Left lung (tissue), 14 donors: ENCODE data around the gene SYCP3. TPM values are rescaled to one million over a fixed set of nuclear protein-coding genes. Genes with fewer than 3 reads are reported as not detected.

Source experiments
- ATAC-seq: fragments of 200-7000 bp; cut with Tn5 transposase; one replicate; pipeline ENCODE4 v1.9.1; 2020; ENCODE audit warnings: moderate library complexity
- DNase-seq, 4 donors: peaks; one replicate each; pipeline ENCODE4 v3.0.0-alpha.2; 2013 to 2020
- H3K27ac ChIP-seq, 2 donors: fragments of 200-600 bp; sonication (generic) in 1 of 2; one replicate each; pipeline versions ENCODE4 v1.5.0 to v1.8.0; 2020 to 2021
- H3K27me3 ChIP-seq, 2 donors: fragments of 200-600 bp; sonication (generic) in 1 of 2; one replicate each; pipeline versions ENCODE4 v1.5.0 to v1.8.0; 2020 to 2021
- H3K36me3 ChIP-seq, 2 donors: fragments of 200-600 bp; sonication (generic) in 1 of 2; one replicate each; pipeline versions ENCODE4 v1.5.0 to v1.8.0; 2020 to 2021
- H3K4me1 ChIP-seq, 2 donors: fragments of 200-600 bp; one replicate each; pipeline ENCODE4 v1.8.0; 2021
- H3K4me3 ChIP-seq, 2 donors: fragments of 200-600 bp; sonication (generic) in 1 of 2; one replicate each; pipeline versions ENCODE4 v1.5.0 to v1.8.0; 2020 to 2021; ENCODE audit warnings: mild to moderate bottlenecking in 1 of 2
- H3K9me3 ChIP-seq, 2 donors: fragments of 200-600 bp; sonication (generic) in 1 of 2; one replicate each; pipeline versions ENCODE4 v1.5.0 to v1.8.0; 2020 to 2021
- intact Hi-C, 2 donors: fragments of 100-400 bp; cut with DNase I; formaldehyde crosslinking; loops; one replicate each; pipeline versions ENCODE4 v1.11.2 to v1.14.2; 2022
- long read RNA-seq, 12 donors: library from polyadenylated mRNA in 2 of 12; unstranded in 2 of 12; transcript quantifications; one replicate each; pipeline ENCODE4 v2.0.0 and lab custom pipeline, GENCODE V29; 2019 to 2026
- polyA plus RNA-seq, 6 donors: library from polyadenylated mRNA; unstranded; fragments of 120-200 nt; gene quantifications; one replicate each; pipeline ENCODE4 v1.2.1, GENCODE V29; 2013; ENCODE audit not compliant: insufficient read length in 6 of 6
- total RNA-seq, 2 donors: library from RNA; stranded (reverse); fragmentation: NEBNext Ultra II Directional; extraction: Animal tissue kit (Norgen Biotek cat#: 25700); gene quantifications; one replicate each; pipeline ENCODE4 v1.2.1, GENCODE V29; 2021
- TF ChIP-seq, protein P1 (sequence below), 2 donors: fragments of 200-600 bp; sonication (generic) in 1 of 2; IDR thresholded peaks; one replicate each; pipeline versions ENCODE4 v1.5.0 to v1.8.0; 2021; ENCODE audit warnings: antibody characterized with exemption in 2 of 2
- donor health status: DM: no; HTN: yes; CAD: no.
- donor health status: DM: no; HTN: no; CAD: no.

The SYCP3 gene
- total RNA-seq (under 1 TPM; 0.23 to 0.76 TPM), polyA plus RNA-seq (1 to 10 TPM; 1.1 to 2.5 (median 1.2) TPM)
- long read RNA-seq, donor 1, partial matches to known transcripts: 143 of 143 reads
- long read RNA-seq, donor 1, other reads (novel, unspliced or antisense): 0 of 143 reads
- long read RNA-seq, donor 2: 0 reads
- long read RNA-seq, donor 3: 0 reads
- long read RNA-seq, donor 4: 0 reads
- long read RNA-seq, donor 5, partial matches to known transcripts: 19 of 29 reads
- long read RNA-seq, donor 5, other reads (novel, unspliced or antisense): 10 of 29 reads
- long read RNA-seq, donor 6: 0 reads
- long read RNA-seq, donor 7, partial matches to known transcripts: 12 of 19 reads
- long read RNA-seq, donor 7, other reads (novel, unspliced or antisense): 6 of 19 reads
- long read RNA-seq, donor 8: 0 reads
- long read RNA-seq, donor 9: 0 reads
- long read RNA-seq, donor 10: 0 reads
- long read RNA-seq, donor 11: 0 reads
- long read RNA-seq, donor 12: 0 reads

DNA sequence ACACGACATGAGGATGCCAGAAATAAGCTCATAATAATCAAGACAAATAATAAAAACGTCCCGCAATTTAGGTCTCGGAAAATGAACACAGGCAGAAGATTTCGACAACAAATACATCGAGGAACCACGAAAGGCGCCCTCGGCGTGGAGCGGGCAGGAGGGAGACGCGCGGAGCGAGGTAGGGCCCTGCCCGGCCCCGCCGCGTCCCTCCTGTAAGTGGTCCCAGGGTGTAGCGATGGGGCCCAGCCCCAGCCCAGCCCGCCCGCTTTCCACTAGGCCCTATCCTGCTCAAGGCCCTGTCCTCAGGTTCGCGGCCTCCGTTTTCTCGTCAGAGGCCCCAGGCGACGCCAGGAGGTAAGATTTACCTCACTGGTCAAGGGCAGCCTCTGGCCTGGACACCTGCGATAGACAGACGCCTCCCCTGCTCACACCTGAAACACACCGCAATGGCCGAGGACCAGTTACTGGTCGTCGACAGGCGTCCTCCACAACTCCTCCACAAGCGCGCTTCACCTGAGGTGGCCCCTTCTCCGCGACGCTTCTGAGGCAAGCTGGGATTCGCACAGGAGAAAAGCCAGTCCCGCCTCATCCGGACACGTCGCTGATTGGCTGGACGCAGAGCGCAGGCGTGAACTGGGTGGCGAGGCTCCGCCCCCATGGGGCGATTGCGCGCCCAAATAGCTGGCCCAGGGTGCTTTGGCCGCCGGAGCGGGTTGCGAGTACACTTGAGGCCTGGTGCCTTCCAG, at the start of gene SYCP3:
Gene SYCP3, minus strand, starts transcription at position 543 of the 746 bp plus-strand sequence. CDS start 1,527 bp downstream, outside the sequence.
- Histone ChIP-seq H3K4me3 (no peak within 1 kb of the TSS), H3K9me3 (no peaks in the 10 kb centered on the region), H3K27ac (no peak within 1 kb of the TSS), H3K36me3 (peaks cover 0 to 72% of the 10 kb centered on the region in 2 donors), H3K4me1 (no peaks in the 10 kb centered on the region), H3K27me3 (no peaks in the 10 kb centered on the region)
- TF ChIP-seq, protein P1, sequence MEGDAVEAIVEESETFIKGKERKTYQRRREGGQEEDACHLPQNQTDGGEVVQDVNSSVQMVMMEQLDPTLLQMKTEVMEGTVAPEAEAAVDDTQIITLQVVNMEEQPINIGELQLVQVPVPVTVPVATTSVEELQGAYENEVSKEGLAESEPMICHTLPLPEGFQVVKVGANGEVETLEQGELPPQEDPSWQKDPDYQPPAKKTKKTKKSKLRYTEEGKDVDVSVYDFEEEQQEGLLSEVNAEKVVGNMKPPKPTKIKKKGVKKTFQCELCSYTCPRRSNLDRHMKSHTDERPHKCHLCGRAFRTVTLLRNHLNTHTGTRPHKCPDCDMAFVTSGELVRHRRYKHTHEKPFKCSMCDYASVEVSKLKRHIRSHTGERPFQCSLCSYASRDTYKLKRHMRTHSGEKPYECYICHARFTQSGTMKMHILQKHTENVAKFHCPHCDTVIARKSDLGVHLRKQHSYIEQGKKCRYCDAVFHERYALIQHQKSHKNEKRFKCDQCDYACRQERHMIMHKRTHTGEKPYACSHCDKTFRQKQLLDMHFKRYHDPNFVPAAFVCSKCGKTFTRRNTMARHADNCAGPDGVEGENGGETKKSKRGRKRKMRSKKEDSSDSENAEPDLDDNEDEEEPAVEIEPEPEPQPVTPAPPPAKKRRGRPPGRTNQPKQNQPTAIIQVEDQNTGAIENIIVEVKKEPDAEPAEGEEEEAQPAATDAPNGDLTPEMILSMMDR (IDR thresholded peaks at IDR 0.05): no peak
- intact Hi-C loops: no loop called here
- ATAC-seq (no peak), DNase-seq (peak in 1 of 4 donors; percentile 75)

DNA sequence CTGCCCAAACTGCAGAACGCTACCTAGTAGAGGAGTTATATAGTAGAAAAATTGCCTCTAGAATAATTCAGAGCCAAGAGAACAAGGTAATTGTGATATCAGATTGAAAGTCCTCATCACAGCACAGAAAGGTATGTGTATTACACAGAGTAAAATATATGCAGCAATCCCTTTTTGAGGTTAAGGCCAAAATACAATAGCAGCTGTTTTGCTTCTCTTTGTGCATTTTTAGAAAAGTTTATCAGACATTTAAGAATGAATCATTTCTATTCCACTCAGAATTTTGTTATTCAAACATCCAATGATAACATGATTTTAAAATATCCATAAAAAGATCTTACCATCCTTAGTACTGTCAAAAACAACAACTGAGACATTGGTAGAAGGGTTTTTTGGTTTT, 46.4 kb upstream of the SYCP3 start:
- H3K27me3 ChIP-seq: no peaks in the 10 kb centered on the region
- intact Hi-C loops: no loop called here
- H3K9me3 ChIP-seq: no peaks in the 10 kb centered on the region
- H3K27ac ChIP-seq: no peak overlapping the region
- peaks cover 0 to 3% of the 10 kb centered on the region in 2 donors for H3K4me1 ChIP-seq
- DNase-seq: no peak
- H3K36me3 ChIP-seq: peaks cover 0 to 51% of the 10 kb centered on the region in 2 donors
- no peak for ATAC-seq
- TF ChIP-seq, protein P1 (IDR thresholded peaks at IDR 0.05): no peak
- H3K4me3 ChIP-seq: no peak overlapping the region

DNA sequence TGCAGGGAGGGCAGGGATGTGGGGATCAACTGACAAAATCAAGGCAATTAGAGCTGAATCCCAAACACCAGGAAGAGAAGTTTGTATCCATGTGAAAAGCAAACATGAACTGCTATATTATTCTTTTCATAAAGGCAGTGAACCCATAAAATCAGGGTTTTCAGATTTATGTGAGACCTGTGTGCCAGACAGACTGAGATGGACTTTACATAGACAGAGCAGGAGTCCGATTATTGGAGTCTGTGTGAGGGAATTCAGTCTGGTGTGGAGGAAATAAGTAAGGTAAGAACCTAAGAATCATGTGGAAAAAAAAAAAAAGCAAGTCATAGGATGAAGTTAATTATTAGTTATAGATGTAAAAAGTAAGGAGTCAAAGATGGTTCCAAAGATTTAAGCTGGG, 45.1 kb upstream of the SYCP3 start:
- H3K27ac ChIP-seq: no peak overlapping the region
- no peak for ATAC-seq
- TF ChIP-seq, protein P1 (IDR thresholded peaks at IDR 0.05): no peak
- no peak overlapping the region for H3K4me3 ChIP-seq
- no peaks in the 10 kb centered on the region for H3K9me3 ChIP-seq
- DNase-seq: no peak
- H3K27me3 ChIP-seq: no peaks in the 10 kb centered on the region
- H3K36me3 ChIP-seq: peaks cover 0 to 53% of the 10 kb centered on the region in 2 donors
- intact Hi-C loops: no loop called here
- H3K4me1 ChIP-seq: peaks cover 0 to 16% of the 10 kb centered on the region in 2 donors

DNA sequence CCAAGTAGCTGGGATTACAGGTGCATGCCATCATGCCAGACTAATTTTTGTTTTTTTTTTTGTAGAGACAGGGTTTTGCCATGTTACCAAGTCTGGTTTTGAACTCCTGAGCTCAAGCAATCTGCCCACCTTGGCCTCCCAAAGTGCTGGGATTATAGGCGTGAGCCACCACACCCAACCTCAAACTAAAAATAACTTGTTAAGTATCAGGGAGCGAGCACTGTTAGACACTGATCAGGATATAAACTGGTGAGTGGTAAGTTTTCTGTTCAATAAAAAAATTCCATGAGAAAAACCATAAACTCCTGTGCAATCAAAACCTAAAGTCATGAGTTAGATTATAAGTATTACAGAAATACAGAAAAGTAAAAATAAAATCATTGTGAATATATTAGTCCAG, 44.6 kb upstream of the SYCP3 start:
- intact Hi-C loops: no loop called here
- Histone ChIP-seq H3K9me3 (no peaks in the 10 kb centered on the region), H3K27ac (no peak overlapping the region), H3K36me3 (peaks cover 0 to 50% of the 10 kb centered on the region in 2 donors), H3K4me1 (peaks cover 0 to 17% of the 10 kb centered on the region in 2 donors), H3K27me3 (no peaks in the 10 kb centered on the region), H3K4me3 (no peak overlapping the region)
- ATAC-seq (no peak), DNase-seq (no peak)
- TF ChIP-seq, protein P1 (IDR thresholded peaks at IDR 0.05): no peak

DNA sequence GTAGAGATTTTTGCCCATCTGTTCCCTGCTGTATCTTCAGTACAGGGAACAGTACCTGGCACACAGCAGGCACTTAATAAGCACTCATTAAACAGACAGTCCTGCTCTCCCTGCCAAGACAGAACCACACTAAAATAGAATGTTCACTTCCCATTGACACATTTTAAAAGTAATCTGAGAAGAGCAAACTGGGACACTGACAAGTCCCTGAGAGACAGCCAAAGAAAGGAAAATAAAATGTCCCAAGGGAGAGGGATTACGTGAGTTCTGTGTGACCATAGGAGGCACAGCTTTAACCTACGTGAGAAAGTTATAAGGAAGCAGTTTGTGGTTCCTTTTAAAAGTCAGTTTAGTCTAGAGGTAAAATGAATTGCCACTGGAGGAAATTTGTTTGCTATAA, 43.9 kb upstream of the SYCP3 start:
- TF ChIP-seq, protein P1 (IDR thresholded peaks at IDR 0.05): no peak
- peaks cover 0 to 43% of the 10 kb centered on the region in 2 donors for H3K36me3 ChIP-seq
- no peaks in the 10 kb centered on the region for H3K27me3 ChIP-seq
- H3K9me3 ChIP-seq: no peaks in the 10 kb centered on the region
- H3K4me1 ChIP-seq: peaks cover 0 to 17% of the 10 kb centered on the region in 2 donors
- intact Hi-C loops: no loop called here
- DNase-seq: no peak
- H3K4me3 ChIP-seq: no peak overlapping the region
- no peak overlapping the region for H3K27ac ChIP-seq
- no peak for ATAC-seq
